Psoas muscle (tissue), 8 donors: ENCODE measurements around the gene TM4SF1. TPM values are rescaled to one million over a fixed set of nuclear protein-coding genes. Genes with fewer than 3 reads are reported as not detected.

ENCODE experiments used
- ATAC-seq, 4 donors: fragments of 200-7000 bp; cut with Tn5 transposase; one replicate each; pipeline ENCODE4 v1.9.1; 2020; ENCODE audit warnings: moderate library complexity in 3 of 4, mild to moderate bottlenecking in 2 of 4
- DNase-seq, 2 donors: peaks; one replicate each; pipeline ENCODE4 v3.0.0-alpha.2; 2020
- H3K27ac ChIP-seq: fragments of 200-600 bp; one replicate; pipeline ENCODE4 v1.8.0; 2022
- H3K27me3 ChIP-seq, 3 donors: fragments of 200-600 bp in 1 of 3; one replicate each; pipeline versions ENCODE4 v1.6.1 to v1.8.0; 2013 to 2022; ENCODE audit warnings: low read length in 2 of 3, mild to moderate bottlenecking in 2 of 3, moderate library complexity in 1 of 3; ENCODE audit not compliant: insufficient read depth in 3 of 3
- H3K36me3 ChIP-seq, 2 donors: fragments of 200-600 bp in 1 of 2; one replicate each; pipeline versions ENCODE4 v1.6.1 to v1.8.0; 2013 to 2022; ENCODE audit warnings: low read depth in 1 of 2, mild to moderate bottlenecking in 1 of 2, moderate library complexity in 1 of 2; ENCODE audit not compliant: insufficient read depth in 1 of 2
- H3K4me1 ChIP-seq: fragments of 200-600 bp; one replicate; pipeline ENCODE4 v1.8.0; 2022
- H3K4me3 ChIP-seq: fragments of 200-600 bp; one replicate; pipeline ENCODE4 v1.8.0; 2022; ENCODE audit warnings: mild to moderate bottlenecking
- H3K9me3 ChIP-seq: fragments of 200-600 bp; one replicate; pipeline ENCODE4 v1.8.0; 2022
- WGBS, 3 donors: extraction: QIAGEN DNeasy Blood & Tissue Kit; methylation state at CpG; one replicate each; pipeline versions ENCODE4 v1.1.6 to v1.1.7; 2013; 5-methylcytosine and 5-hydroxymethylcytosine counted together
- intact Hi-C, 2 donors: fragments of 100-400 bp; cut with DNase I; formaldehyde crosslinking; loops; one replicate each; pipeline versions ENCODE4 v1.11.0 to v1.14.2; 2022
- polyA plus RNA-seq, 3 donors: library from polyadenylated mRNA; stranded (reverse); fragments of 200-250 nt; gene quantifications; one replicate each; pipeline ENCODE4 v1.2.3, GENCODE V29; 2013
- total RNA-seq, 4 donors: library from RNA; stranded (reverse); fragmentation: NEBNext Ultra II Directional in 2 of 4; extraction: Animal tissue kit (Norgen Biotek cat#: 25700) in 2 of 4; gene quantifications; one replicate each; pipeline versions ENCODE4 v1.2.1 to v1.2.4, GENCODE V29; 2021 to 2023
- TF ChIP-seq, protein P1 (sequence below): fragments of 200-600 bp; IDR thresholded peaks from one replicate; pipeline ENCODE4 v1.8.0; 2022; ENCODE audit warnings: antibody characterized with exemption
- donor health status: healthy with polysubstance abuse.
- donor health status: DM: no; HTN: no; CAD: no; lungs with moderate emphysema.
- donor health status: Bipolar disorder and iron deficiency.
- donor health status: healthy.
- donor health status: DM: yes; HTN: yes; CAD: no.
- donor health status: DM: no; HTN: no; CAD: no.
- donor health status: DM: no; HTN: no; CAD: no.
- donor health status: DM: yes; HTN: yes; CAD: no.

TM4SF1 gene
- total and polyA plus RNA-seq, 7 donors, result 30.7 to 61.1 (median 49.4) TPM

DNA sequence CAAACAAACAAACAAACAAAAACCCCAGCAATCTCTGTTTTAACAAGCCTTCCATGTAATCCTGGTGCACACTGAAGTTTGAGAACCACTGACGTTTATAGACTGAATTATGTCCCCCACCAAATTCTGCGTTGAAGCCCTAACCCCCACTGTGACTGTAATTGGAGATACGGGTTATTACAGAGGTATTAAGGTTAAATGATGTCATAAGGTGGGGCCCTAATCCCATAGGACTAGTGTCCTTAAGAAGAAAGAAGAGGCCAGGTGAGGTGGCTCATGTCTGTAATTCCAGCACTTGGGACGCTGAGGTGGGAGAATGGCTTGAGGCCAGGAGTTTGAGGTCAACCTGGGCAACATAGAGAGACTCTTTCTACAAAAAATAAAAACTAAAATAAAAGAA is 42.4 kb upstream of the TM4SF1 start:
- WGBS, 3 donors, result 70 to 77% (median 73%) methylated on average over 4 of the region's 4 CpGs
- Histone ChIP-seq H3K36me3 (no peaks in the 10 kb centered on the region), H3K4me1 (no peaks in the 10 kb centered on the region), H3K9me3 (no peaks in the 10 kb centered on the region), H3K27ac (no peak overlapping the region), H3K27me3 (no peaks in the 10 kb centered on the region), H3K4me3 (no peak overlapping the region)
- ATAC-seq (no peak), DNase-seq (no peak)
- TF ChIP-seq, protein P1, sequence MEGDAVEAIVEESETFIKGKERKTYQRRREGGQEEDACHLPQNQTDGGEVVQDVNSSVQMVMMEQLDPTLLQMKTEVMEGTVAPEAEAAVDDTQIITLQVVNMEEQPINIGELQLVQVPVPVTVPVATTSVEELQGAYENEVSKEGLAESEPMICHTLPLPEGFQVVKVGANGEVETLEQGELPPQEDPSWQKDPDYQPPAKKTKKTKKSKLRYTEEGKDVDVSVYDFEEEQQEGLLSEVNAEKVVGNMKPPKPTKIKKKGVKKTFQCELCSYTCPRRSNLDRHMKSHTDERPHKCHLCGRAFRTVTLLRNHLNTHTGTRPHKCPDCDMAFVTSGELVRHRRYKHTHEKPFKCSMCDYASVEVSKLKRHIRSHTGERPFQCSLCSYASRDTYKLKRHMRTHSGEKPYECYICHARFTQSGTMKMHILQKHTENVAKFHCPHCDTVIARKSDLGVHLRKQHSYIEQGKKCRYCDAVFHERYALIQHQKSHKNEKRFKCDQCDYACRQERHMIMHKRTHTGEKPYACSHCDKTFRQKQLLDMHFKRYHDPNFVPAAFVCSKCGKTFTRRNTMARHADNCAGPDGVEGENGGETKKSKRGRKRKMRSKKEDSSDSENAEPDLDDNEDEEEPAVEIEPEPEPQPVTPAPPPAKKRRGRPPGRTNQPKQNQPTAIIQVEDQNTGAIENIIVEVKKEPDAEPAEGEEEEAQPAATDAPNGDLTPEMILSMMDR, result no peak
- intact Hi-C loops, result no loop called here

DNA sequence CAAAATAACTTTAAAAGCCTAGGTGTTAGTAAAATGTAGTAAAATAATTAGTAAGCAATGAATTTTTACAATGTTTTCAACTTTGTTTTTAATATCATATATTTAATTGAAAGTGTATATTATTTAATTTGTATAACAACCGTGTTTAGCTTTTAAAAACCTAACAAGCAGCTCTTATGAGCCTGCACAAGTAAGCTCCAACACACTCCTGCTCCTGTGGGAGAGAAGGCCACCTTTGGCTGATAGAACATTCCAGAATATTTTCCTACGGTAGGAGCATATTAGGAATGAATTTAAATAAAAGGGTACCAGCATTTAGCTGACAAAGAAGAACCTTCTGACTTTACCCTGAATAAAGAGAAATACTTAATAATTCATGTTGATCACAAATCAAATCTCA is 40.3 kb upstream of the TM4SF1 start:
- TF ChIP-seq, protein P1, result no peak
- no peak overlapping the region for H3K4me3 ChIP-seq
- WGBS, 3 donors, result 84 to 86% (median 85%) methylated on average over 2 of the region's 2 CpGs
- intact Hi-C loops, result no loop called here
- no peaks in the 10 kb centered on the region for H3K4me1 ChIP-seq
- no peaks in the 10 kb centered on the region for H3K27me3 ChIP-seq
- no peaks in the 10 kb centered on the region for H3K9me3 ChIP-seq
- H3K36me3 ChIP-seq, result no peaks in the 10 kb centered on the region
- H3K27ac ChIP-seq, result no peak overlapping the region
- ATAC-seq, result no peak
- no peak for DNase-seq

DNA sequence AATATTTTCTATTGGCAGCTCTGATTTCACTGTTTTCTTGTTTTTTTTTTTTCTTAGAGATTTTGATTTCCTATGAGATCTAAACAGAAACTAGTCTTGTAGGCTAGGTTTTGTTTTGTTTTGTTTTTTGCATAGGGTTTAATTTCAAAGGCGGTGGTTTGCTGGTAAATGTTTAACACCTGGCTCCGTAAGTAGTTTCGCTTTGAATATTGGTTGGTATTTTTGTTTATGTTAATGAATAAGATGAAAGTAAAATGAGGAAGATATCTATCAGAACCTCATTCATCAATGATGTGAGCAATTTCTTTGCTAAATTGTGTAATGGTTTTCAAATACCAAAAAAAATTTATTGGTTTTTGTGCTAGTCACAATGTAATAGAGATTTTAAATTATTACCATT is 39.7 kb upstream of the TM4SF1 start:
- intact Hi-C loops, result no loop called here
- no peak for ATAC-seq
- no peaks in the 10 kb centered on the region for H3K27me3 ChIP-seq

DNA sequence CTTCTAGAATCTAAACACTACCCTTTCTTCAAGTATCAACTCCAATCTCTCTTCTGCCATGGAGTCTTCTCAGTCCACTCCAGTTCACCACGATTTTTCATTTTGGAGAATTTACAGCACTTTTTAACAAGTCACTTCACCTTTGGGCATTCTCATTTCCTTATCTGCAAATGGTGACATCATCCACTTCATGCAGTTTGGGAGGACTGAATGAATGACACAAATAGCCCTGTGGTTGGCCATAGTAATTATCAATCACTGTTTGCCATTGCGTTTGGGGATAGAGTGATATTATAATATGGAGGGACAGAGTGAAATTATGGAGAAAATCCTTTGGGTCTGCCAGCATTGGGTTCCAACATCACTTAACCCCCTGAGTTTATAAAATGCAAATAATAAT is 38.0 kb upstream of the TM4SF1 start:
- no peak overlapping the region for H3K27ac ChIP-seq
- DNase-seq (no peak), ATAC-seq (no peak)
- H3K9me3 ChIP-seq, result no peaks in the 10 kb centered on the region
- H3K4me3 ChIP-seq, result no peak overlapping the region
- 88 to 93% (median 88%) methylated on average over 2 of the region's 2 CpGs for WGBS, 3 donors
- no peaks in the 10 kb centered on the region for H3K4me1 ChIP-seq
- no peaks in the 10 kb centered on the region for H3K36me3 ChIP-seq
- TF ChIP-seq, protein P1, result no peak
- no peaks in the 10 kb centered on the region for H3K27me3 ChIP-seq
- intact Hi-C loops, result no loop called here

More for the DNA sequence above, 39.7 kb upstream of the TM4SF1 start:
- DNase-seq, result no peak
- WGBS, 3 donors, result 97 to 99% (median 97%) methylated on average over 3 of the region's 3 CpGs
- Histone ChIP-seq H3K4me1 (no peaks in the 10 kb centered on the region), H3K27ac (no peak overlapping the region), H3K9me3 (no peaks in the 10 kb centered on the region), H3K36me3 (no peaks in the 10 kb centered on the region), H3K4me3 (no peak overlapping the region)
- TF ChIP-seq, protein P1, result no peak

DNA sequence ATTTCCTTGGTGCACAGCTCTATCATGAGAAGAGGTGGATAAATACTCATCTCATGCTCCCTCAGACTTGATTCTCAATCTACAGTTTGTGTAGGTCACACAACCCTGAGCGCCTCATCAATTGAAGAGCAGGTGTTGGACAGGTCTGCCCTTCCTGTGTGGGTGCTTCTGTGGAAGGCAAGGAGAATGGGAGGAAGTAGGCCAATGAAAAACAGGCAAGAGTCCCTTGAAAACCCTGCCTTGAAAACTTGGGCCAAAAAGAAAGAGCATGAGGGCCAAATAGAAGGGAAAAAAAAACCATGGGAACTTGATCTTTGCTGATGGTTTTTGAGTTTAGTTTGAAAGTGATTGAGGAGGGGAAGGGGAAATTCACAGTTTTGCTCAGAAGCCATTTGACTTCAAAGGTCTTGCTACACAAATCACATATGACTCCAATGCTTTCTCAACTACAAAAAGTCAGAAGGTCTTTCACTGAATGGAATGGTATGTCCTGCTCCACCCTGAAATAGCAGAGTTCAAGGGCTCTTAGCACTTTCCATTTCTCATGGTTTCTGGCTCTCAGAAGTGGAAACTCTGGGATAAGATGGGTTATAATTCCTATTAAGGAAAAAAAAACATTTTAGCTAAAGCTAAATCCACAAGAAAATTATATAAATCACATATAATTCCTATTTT is 37.2 kb upstream of the TM4SF1 start:
- no peak for ATAC-seq
- H3K9me3 ChIP-seq, result no peaks in the 10 kb centered on the region
- no peaks in the 10 kb centered on the region for H3K4me1 ChIP-seq
- H3K27ac ChIP-seq, result no peak overlapping the region
- intact Hi-C loops, result no loop called here
- no peaks in the 10 kb centered on the region for H3K36me3 ChIP-seq
- TF ChIP-seq, protein P1, result no peak
- H3K27me3 ChIP-seq, result no peaks in the 10 kb centered on the region
- no peak overlapping the region for H3K4me3 ChIP-seq
- WGBS, 3 donors, result 89 to 100% (median 94%) methylated on average over 1 of the region's 1 CpG
- no peak for DNase-seq
